Activated T-helper 1 cell treated with anti-CD3 and anti-CD28 coated beads, Interleukin-2, amount 50 U/mL, for 16 hours (primary cell): ENCODE results near the gene ALOX12B.
A peak's percentile ranks its signal among the peaks of the same experiment; 100 is the strongest.
"Not testable (repeated sequence)": the region's sequence is repeated elsewhere in the genome, so short reads cannot be mapped to it uniquely, and the experiment has no call there.

ENCODE experiments used
- DNase-seq, 2 donors: peaks; one replicate each; pipeline ENCODE4 v3.0.0-alpha.2; 2020; ENCODE audit warnings: low read depth in 1 of 2, low spot score in 1 of 2

ALOX12B gene

DNA sequence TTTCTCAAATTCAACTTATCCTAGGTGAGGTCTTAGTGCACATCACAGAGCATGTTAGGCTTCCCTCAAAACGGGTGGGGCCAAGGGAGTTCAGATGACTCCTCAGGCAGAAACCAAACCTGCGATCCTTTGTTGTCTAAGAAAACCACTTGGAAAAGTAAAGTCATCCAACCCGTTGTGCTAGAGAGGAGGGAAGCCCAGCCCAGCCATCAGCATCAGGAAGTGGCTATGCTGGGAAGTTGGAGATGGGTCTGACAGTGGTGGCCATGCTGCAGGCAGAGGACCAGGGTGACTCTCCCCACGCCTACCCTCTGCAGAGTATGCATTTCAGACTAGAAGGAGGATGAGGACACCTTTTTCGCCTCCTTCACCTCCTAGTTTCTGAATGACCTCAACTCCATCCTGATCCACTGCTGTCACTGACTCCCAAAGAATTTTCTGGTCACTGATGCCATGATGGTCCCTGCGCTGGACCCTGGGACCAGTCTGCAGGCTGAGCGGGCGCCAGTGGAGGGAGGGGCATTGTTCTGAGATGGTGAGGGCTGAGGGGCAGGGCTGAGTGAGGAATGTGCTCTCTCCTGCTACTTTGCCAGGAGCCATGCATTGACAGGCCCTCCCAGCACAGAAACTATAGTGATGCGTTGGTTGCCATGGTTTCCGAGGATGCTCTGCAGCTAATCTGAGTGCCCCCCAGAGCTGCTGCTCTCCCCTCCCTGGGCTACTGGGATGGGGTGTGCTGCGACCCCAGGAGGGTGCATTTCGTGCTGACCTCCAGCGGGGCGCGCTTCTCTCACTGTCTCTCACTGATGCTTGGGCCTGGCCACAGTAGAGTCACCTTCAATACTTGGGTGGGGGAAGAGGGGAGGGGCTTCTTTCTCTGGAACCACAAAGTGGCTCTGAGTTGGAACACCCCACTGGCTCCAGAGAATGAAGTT, 20.4 kb downstream of the ALOX12B start:
- no peak for DNase-seq

DNA sequence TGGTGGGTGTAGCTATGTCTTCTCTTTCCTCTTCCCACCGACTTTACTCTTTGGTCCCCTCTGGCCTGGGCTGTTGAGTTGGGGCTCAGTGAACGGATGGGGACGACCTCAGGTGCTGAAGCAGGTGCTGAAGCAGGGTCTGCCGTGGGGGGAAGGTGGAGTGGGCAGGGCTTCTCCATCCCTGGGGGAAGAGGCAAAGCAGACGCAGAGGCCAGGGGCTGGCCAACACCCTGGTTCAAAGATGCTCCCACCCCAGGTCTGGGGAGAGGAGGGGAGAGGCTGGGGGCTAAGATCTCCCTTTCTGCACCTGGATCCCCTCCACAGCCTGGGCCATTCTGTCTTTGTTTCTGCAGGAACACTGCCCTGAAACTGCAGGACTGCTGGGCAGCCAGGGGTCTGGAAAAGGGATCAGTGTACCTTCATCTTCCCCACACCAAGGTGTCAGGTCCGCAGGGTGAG, 22.9 kb downstream of the ALOX12B start:
- no peak for DNase-seq

DNA sequence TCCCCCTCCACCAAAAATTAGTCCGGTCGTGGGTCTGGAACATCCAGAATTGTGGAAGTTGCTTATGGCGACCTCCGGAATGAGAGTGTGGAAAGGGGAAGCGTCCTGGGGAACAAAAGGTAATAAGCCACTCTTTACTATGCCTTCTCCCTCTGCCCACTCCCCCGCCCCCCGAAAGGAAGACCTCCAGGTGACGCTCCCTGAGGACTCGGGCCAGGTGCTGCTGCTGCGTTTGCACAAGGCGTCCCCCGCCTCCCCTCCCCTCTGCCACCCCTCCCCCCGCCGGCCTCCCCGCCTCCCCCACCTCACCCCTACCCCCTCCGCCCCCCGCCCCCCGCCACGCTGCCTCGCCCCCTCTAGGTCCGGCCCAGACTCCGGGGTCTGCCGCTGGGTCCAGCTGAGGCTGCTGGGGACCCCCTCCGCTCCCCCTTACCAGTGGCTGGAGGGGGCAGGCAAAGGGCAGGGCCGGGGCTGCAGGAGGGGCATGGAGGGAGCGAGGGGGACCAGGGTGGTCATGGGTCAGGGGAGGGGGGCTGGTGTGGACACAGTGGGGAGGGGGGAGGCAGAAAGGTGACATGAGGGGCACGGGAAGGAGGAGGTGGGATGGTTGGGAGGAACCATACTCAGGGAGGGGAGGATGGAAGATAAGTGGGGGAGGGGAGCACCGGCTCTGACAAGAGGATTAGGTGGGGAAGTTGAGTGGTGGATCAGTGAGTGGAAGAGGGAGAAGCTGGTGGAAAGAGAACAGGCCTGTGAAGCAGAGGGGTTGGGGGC, 23.6 kb downstream of the ALOX12B start:
- DNase-seq, result no peak

DNA sequence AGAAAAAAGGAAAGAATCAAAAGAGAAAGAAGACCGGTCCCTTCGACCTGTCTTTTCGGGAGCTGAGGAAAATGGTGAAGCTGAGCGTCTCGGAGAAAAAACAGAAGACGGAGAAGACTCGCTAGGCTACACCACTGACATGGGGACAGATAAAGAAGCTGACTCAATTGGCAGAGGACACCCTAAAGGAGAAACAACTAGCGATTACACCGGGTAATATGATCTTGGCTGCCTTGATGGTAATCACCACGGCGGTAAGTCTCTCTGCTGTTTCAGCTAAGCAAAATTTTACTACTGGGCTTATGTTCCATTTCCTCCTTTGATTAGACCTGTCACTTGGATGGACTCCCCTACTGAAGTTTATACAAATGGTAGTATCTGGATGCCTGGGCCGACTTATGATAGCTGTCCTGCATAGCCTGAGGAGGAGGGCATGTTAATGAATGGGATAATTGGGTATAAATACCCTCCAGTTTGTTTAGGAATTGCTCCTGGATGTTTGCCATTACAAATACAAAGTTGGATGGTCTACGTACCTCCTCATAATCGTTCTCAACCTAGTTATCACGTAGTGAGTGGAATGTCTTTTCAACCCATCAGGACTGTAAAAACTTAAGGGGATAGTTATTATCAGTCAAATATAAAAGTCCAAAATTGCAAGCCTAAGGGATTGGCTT, 24.6 kb downstream of the ALOX12B start:
- no peak for DNase-seq

GRCh38 chr17:8062435-8062806, 25.1 kb downstream of the ALOX12B start:
- DNase-seq, result no peak

DNA sequence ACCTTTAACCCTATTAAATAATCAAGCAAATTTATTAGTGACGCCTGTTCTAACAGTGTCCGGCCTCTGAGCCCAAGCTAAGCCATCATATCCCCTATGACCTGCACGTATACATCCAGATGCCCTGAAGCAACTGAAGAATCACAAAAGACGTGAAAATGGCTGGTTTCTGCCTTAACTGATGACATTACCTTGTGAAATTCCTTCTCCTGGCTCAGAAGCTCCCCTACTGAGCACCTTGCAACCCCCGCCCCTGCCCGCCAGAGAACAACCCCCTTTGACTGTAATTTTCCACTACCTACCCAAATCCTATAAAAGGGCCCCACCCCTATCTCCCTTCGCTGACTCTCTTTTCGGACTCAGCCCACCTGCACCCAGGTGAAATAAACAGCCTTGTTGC, 25.7 kb downstream of the ALOX12B start:
- not testable (repeated sequence) for DNase-seq

- peak in 1 of 2 donors; percentile 38 for DNase-seq
Measured at GRCh38 chr17:8060274-8060673, 27.2 kb downstream of the ALOX12B start.

DNA sequence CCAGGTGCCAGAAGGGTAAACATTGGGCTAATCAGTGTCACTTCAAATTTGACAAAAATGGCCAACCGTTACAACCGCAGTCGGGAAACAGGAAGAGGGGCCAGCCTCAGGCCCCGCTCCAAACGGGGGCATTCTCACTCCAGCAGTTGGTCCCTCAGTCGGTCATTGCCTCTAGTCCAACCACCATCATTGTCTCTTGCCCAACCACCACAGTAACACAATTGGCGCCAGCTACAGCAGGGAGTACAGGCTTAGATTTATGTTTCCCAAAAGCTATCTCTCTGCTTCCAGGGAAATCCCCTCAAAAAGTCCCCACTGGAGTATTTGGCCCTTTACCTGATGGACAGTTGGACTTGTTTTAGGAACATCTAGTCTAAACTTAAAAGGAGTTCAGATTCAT, 28.4 kb downstream of the ALOX12B start:
- no peak for DNase-seq

GRCh38 chr17:8057691-8058114, 29.8 kb downstream of the ALOX12B start:
- DNase-seq, result no peak

GRCh38 chr17:8056976-8057625, 30.4 kb downstream of the ALOX12B start:
- DNase-seq, result no peak

DNA sequence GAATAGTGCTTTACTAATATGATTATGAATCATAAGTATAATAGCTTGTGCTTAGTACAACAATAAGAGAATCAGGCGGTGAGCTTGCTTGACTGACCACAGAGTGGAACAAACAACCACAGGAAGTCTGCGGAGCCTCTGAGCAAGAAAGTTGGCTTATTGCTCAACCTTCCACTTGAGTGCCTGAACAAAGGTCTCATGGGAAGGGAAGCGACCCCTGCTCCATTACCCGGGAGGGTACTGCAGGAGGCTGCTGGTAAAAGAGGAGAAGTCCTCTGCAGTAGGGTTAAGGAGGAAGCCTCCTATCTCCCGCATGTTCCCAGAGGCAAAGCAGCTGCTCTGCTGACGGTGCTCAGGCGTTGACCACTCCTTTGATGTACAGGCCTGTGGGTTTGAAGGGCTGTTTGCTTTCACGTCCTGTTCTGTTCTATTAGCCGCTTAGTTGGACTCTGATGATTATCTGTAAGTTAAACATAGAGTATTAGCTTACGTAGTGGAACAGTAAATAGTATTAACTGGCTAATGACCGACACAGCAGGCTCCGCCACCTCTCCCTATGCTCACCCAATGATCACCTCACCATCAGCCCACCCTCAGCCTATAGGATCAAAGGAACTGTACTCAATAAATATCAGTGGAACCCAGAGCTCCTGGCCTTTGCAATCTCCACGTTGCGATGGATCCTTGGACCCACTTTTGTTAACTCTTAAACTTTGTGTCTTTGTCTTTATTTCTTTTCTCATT, 31.1 kb downstream of the ALOX12B start:
- no peak for DNase-seq

DNA sequence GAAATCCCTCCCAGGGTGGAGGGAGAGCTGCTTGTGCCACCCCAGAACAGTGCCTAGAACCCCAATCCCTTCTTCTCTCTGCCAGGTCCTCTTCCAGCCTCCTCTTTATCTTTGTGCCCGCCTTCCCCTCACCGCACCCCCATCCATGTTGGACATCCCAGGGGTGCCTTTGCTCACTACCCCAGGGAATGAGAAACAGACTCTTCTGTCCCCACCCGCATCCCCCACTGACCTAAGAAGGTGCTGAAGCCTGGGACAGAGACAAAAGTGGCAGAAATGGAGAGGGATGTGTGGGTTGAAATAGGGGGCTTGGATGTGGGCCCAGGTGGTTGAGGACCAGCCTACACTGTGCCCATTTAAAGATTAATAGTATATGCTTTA, 31.7 kb downstream of the ALOX12B start:
- no peak for DNase-seq

DNA sequence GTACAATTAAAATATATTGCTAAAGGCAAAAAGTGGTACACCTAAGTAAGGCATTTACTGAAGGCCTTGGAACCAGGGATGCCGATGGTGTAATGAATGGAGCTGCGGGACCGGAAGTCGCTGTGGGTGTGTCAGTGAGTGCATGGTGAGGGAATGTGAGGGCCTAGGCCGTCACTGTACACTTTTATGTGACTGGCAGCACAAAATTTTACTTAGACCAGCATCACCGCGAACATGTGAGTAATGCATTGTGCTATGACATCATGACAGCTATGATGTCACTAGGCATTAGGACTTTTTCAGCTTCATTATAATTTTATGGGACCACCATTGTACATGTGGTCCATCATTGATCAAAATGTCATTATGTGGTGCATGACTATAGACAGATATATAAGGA, 33.9 kb downstream of the ALOX12B start:
- DNase-seq, result no peak

GRCh38 chr17:8052256-8053252, 35.0 kb downstream of the ALOX12B start:
- no peak for DNase-seq

DNA sequence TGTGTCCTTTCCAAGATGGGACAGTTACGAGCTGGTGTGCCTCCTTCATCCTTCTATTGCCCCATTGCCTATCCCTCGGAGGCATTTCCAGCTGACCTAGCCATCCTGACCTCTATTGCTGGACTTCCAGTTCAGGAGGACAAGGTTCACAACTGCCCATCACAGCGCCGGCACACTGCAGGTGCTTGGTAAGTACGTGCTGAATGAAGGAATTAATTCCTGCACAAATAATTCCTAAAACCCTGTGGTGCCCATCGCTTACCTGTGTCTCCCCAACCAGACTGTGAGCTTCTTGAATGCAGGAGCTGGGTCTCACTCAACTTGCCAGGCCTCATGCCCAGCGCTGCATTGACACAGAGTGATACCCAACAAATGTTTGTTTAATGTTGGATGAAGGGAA, 35.7 kb downstream of the ALOX12B start:
- DNase-seq, result no peak

- DNase-seq, result no peak
Measured at GRCh38 chr17:8048736-8049135, 38.8 kb downstream of the ALOX12B start.

DNA sequence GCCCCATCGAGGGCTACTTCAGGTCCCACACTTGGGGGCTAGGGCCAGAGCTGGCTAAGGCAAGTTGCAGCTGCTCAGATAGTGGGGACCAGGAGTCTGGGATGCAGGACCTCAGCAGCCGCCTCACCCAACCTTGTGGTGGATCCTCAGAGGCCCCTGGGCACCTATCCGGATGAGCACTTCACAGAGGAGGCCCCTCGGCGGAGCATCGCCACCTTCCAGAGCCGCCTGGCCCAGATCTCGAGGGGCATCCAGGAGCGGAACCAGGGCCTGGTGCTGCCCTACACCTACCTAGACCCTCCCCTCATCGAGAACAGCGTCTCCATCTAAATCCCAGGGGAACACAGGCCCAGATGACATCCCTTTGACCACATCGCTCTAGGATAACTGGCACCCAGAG, 39.3 kb downstream of the ALOX12B start:
- DNase-seq, result no peak

- no peak for DNase-seq
Measured at GRCh38 chr17:8047769-8048110, 39.8 kb downstream of the ALOX12B start.
